WTC11 (cell line): ENCODE results near the gene KCTD16.

ENCODE experiments used
- CTCF ChIP-seq: fragments of 200-600 bp; IDR thresholded peaks from 2 replicates; pipeline ENCODE4 v1.8.0; 2022; ENCODE audit warnings: antibody characterized with exemption
- E2F1 ChIP-seq: sonication (generic); formaldehyde crosslinking; IDR thresholded peaks from 2 replicates; pipeline ENCODE4 v1.8.0; 2022; ENCODE audit warnings: mild to moderate bottlenecking, missing genetic modification reagents
- ETV6 ChIP-seq: sonication (generic); formaldehyde crosslinking; IDR thresholded peaks from 2 replicates; pipeline ENCODE4 v1.8.1; 2022; ENCODE audit warnings: mild to moderate bottlenecking, missing genetic modification reagents
- GABPB1 ChIP-seq: sonication (generic); formaldehyde crosslinking; IDR thresholded peaks from 2 replicates; pipeline ENCODE4 v1.8.1; 2023; ENCODE audit warnings: mild to moderate bottlenecking, missing genetic modification reagents
- IRF1 ChIP-seq: sonication (generic); formaldehyde crosslinking; IDR thresholded peaks from 2 replicates; pipeline ENCODE4 v1.8.0; 2023; ENCODE audit warnings: missing genetic modification reagents
- JUN ChIP-seq: sonication (generic); formaldehyde crosslinking; IDR thresholded peaks from 2 replicates; pipeline ENCODE4 v1.8.0; 2023; ENCODE audit warnings: mild to moderate bottlenecking, missing genetic modification reagents
- MAX ChIP-seq: sonication (generic); formaldehyde crosslinking; IDR thresholded peaks from 2 replicates; pipeline ENCODE4 v1.8.0; 2022; ENCODE audit warnings: mild to moderate bottlenecking, missing genetic modification reagents
- TEAD4 ChIP-seq: sonication (generic); formaldehyde crosslinking; IDR thresholded peaks from 2 replicates; pipeline ENCODE4 v1.8.0; 2022; ENCODE audit warnings: mild to moderate bottlenecking, missing genetic modification reagents
- ZBTB43 ChIP-seq: sonication (generic); formaldehyde crosslinking; IDR thresholded peaks from 2 replicates; pipeline ENCODE4 v1.8.1; 2023; ENCODE audit warnings: mild to moderate bottlenecking, missing genetic modification reagents
- ZNF121 ChIP-seq: sonication (generic); formaldehyde crosslinking; IDR thresholded peaks from 2 replicates; pipeline ENCODE4 v1.8.0; 2023; ENCODE audit warnings: missing genetic modification reagents
- ZNF232 ChIP-seq: sonication (generic); formaldehyde crosslinking; IDR thresholded peaks from 2 replicates; pipeline ENCODE4 v1.8.0; 2022; ENCODE audit warnings: mild to moderate bottlenecking, missing genetic modification reagents
- ZNF512 ChIP-seq: sonication (generic); formaldehyde crosslinking; IDR thresholded peaks from 2 replicates; pipeline ENCODE4 v1.8.1; 2022; ENCODE audit warnings: missing genetic modification reagents, borderline replicate concordance

- no peak for TF ChIP-seq E2F1 (CRISPR knock-in tag)
- TF ChIP-seq GABPB1 (CRISPR knock-in tag): no peak
- TF ChIP-seq CTCF: no peak
- no peak for TF ChIP-seq ZNF232 (CRISPR knock-in tag)
- no peak for TF ChIP-seq ZNF121 (CRISPR knock-in tag)
- no peak for TF ChIP-seq JUN (CRISPR knock-in tag)
- no peak for TF ChIP-seq ZBTB43 (CRISPR knock-in tag)
- no peak for TF ChIP-seq MAX (CRISPR knock-in tag)
- TF ChIP-seq ZNF512 (CRISPR knock-in tag): no peak
- TF ChIP-seq TEAD4: no peak
- TF ChIP-seq IRF1 (CRISPR knock-in tag): no peak
- TF ChIP-seq ETV6 (CRISPR knock-in tag): no peak
These were observed 293.0 kb downstream of the KCTD16 start for GRCh38 chr5:144463481-144464223.
